ENCODE data around the gene MYLK.
A peak's percentile ranks its signal among the peaks of the same experiment; 100 is the strongest.
"Not testable (repeated sequence)": the region's sequence is repeated elsewhere in the genome, so short reads cannot be mapped to it uniquely, and the experiment has no call there.

Gene MYLK

GRCh38 chr3:123626881-123627280, 257.3 kb downstream of the MYLK start:
- no peak for ATAC-seq
- H3K9me3 Mint-ChIP-seq = no peaks in the 10 kb centered on the region
- H3K36me3 Mint-ChIP-seq = peaks cover 18% of the 10 kb centered on the region
- H3K4me1 Mint-ChIP-seq = no peaks in the 10 kb centered on the region
- no peak overlapping the region for H3K27ac Mint-ChIP-seq
- H3K27me3 Mint-ChIP-seq = no peaks in the 10 kb centered on the region
- H3K4me3 Mint-ChIP-seq = no peak overlapping the region

GRCh38 chr3:123624302-123624701, 259.8 kb downstream of the MYLK start:
- Mint-ChIP-seq H3K36me3 (peaks cover 3% of the 10 kb centered on the region), H3K27ac (no peak overlapping the region), H3K9me3 (no peaks in the 10 kb centered on the region), H3K27me3 (no peaks in the 10 kb centered on the region), H3K4me1 (peaks cover under 1% of the 10 kb centered on the region), H3K4me3 (no peak overlapping the region)
- ATAC-seq = no peak

GRCh38 chr3:123623346-123623880, 260.7 kb downstream of the MYLK start:
- no peaks in the 10 kb centered on the region for H3K27me3 Mint-ChIP-seq
- H3K36me3 Mint-ChIP-seq = no peaks in the 10 kb centered on the region
- H3K27ac Mint-ChIP-seq = no peak overlapping the region
- no peaks in the 10 kb centered on the region for H3K9me3 Mint-ChIP-seq
- no peak for ATAC-seq
- H3K4me3 Mint-ChIP-seq = no peak overlapping the region
- H3K4me1 Mint-ChIP-seq = peaks cover 9% of the 10 kb centered on the region

- H3K4me3 Mint-ChIP-seq = no peak overlapping the region
Observed at GRCh38 chr3:123622766-123623165, 261.4 kb downstream of the MYLK start.

GRCh38 chr3:123621850-123622189, 262.3 kb downstream of the MYLK start:
- Mint-ChIP-seq H3K36me3 (no peaks in the 10 kb centered on the region), H3K4me1 (peaks cover 17% of the 10 kb centered on the region), H3K9me3 (no peaks in the 10 kb centered on the region)

More at GRCh38 chr3:123622766-123623165, 261.4 kb downstream of the MYLK start:
- Mint-ChIP-seq H3K4me1 (peaks cover 16% of the 10 kb centered on the region), H3K9me3 (no peaks in the 10 kb centered on the region), H3K27ac (no peak overlapping the region), H3K36me3 (no peaks in the 10 kb centered on the region), H3K27me3 (no peaks in the 10 kb centered on the region)
- no peak for ATAC-seq

GRCh38 chr3:123621186-123621849, 262.8 kb downstream of the MYLK start:
- Mint-ChIP-seq H3K27me3 (no peaks in the 10 kb centered on the region), H3K4me3 (no peak overlapping the region), H3K27ac (no peak overlapping the region), H3K9me3 (no peaks in the 10 kb centered on the region), H3K36me3 (no peaks in the 10 kb centered on the region), H3K4me1 (peaks cover 17% of the 10 kb centered on the region)
- ATAC-seq = no peak

More at GRCh38 chr3:123621850-123622189, 262.3 kb downstream of the MYLK start:
- Mint-ChIP-seq H3K27me3 (no peaks in the 10 kb centered on the region), H3K27ac (no peak overlapping the region), H3K4me3 (no peak overlapping the region)
- no peak for ATAC-seq

GRCh38 chr3:123620343-123620742, 263.8 kb downstream of the MYLK start:
- H3K4me1 Mint-ChIP-seq = peaks cover 17% of the 10 kb centered on the region
- no peak for ATAC-seq
- no peak overlapping the region for H3K27ac Mint-ChIP-seq
- H3K36me3 Mint-ChIP-seq = no peaks in the 10 kb centered on the region
- no peaks in the 10 kb centered on the region for H3K27me3 Mint-ChIP-seq
- H3K4me3 Mint-ChIP-seq = no peak overlapping the region
- no peaks in the 10 kb centered on the region for H3K9me3 Mint-ChIP-seq

GRCh38 chr3:123618768-123619484, 265.2 kb downstream of the MYLK start:
- peak; percentile 67 for ATAC-seq
- H3K27ac Mint-ChIP-seq = no peak overlapping the region
- no peaks in the 10 kb centered on the region for H3K9me3 Mint-ChIP-seq
- no peaks in the 10 kb centered on the region for H3K27me3 Mint-ChIP-seq
- H3K4me3 Mint-ChIP-seq = no peak overlapping the region
- peaks cover 3% of the 10 kb centered on the region for H3K36me3 Mint-ChIP-seq
- H3K4me1 Mint-ChIP-seq = peaks cover 17% of the 10 kb centered on the region

- Mint-ChIP-seq H3K27ac (no peak overlapping the region), H3K4me1 (peaks cover 17% of the 10 kb centered on the region), H3K36me3 (peaks cover 7% of the 10 kb centered on the region), H3K4me3 (no peak overlapping the region), H3K27me3 (no peaks in the 10 kb centered on the region), H3K9me3 (no peaks in the 10 kb centered on the region)
- ATAC-seq = peak; percentile 56
Observed at GRCh38 chr3:123618076-123618708, 265.9 kb downstream of the MYLK start.

- H3K27me3 Mint-ChIP-seq = no peaks in the 10 kb centered on the region
- H3K9me3 Mint-ChIP-seq = no peaks in the 10 kb centered on the region
- no peak overlapping the region for H3K4me3 Mint-ChIP-seq
- peaks cover 17% of the 10 kb centered on the region for H3K4me1 Mint-ChIP-seq
- no peak overlapping the region for H3K27ac Mint-ChIP-seq
- H3K36me3 Mint-ChIP-seq = peaks cover 15% of the 10 kb centered on the region
- no peak for ATAC-seq
Observed at GRCh38 chr3:123616593-123616992, 267.5 kb downstream of the MYLK start.

GRCh38 chr3:123613543-123613942, 270.6 kb downstream of the MYLK start:
- Mint-ChIP-seq H3K36me3 (peaks cover 15% of the 10 kb centered on the region), H3K9me3 (no peaks in the 10 kb centered on the region), H3K4me3 (no peak overlapping the region), H3K27me3 (no peaks in the 10 kb centered on the region), H3K4me1 (peaks cover 15% of the 10 kb centered on the region), H3K27ac (no peak overlapping the region)
- no peak for ATAC-seq

- H3K36me3 Mint-ChIP-seq = peaks cover 15% of the 10 kb centered on the region
- not testable (repeated sequence) for H3K4me1 Mint-ChIP-seq, H3K27me3 Mint-ChIP-seq, H3K9me3 Mint-ChIP-seq, H3K27ac Mint-ChIP-seq, H3K4me3 Mint-ChIP-seq, ATAC-seq
Observed at GRCh38 chr3:123611674-123612073, 272.5 kb downstream of the MYLK start.

- Mint-ChIP-seq H3K27ac (no peak overlapping the region), H3K27me3 (no peaks in the 10 kb centered on the region), H3K36me3 (peaks cover 15% of the 10 kb centered on the region), H3K4me3 (no peak overlapping the region), H3K4me1 (peaks cover 14% of the 10 kb centered on the region), H3K9me3 (no peaks in the 10 kb centered on the region)
- ATAC-seq = no peak
Observed at GRCh38 chr3:123611082-123611481, 273.1 kb downstream of the MYLK start.

GRCh38 chr3:123610331-123610730, 273.8 kb downstream of the MYLK start:
- peak; percentile 94 for ATAC-seq
- Mint-ChIP-seq H3K9me3 (no peaks in the 10 kb centered on the region), H3K4me1 (peaks cover 21% of the 10 kb centered on the region), H3K36me3 (peaks cover 15% of the 10 kb centered on the region), H3K27ac (peak overlapping the region; percentile 9), H3K4me3 (no peak overlapping the region), H3K27me3 (no peaks in the 10 kb centered on the region)

GRCh38 chr3:123609063-123609462, 275.1 kb downstream of the MYLK start:
- H3K36me3 Mint-ChIP-seq = peaks cover 12% of the 10 kb centered on the region
- H3K9me3 Mint-ChIP-seq = no peaks in the 10 kb centered on the region
- no peak overlapping the region for H3K4me3 Mint-ChIP-seq
- H3K27ac Mint-ChIP-seq = no peak overlapping the region
- peaks cover 31% of the 10 kb centered on the region for H3K4me1 Mint-ChIP-seq
- no peaks in the 10 kb centered on the region for H3K27me3 Mint-ChIP-seq
- ATAC-seq = no peak

All from stimulated activated memory B cell treated with anti-CD40 and anti-IgM and Interleukin-4, amounts not matched to agents 10 μg/mL and 1 μg/mL and 100 μg/mL, for 72 hours (primary cell).